HCEC 1CT (cell line): ENCODE measurements around the gene EVI5.

Experiments
- DNase-seq: peaks from one replicate; pipeline ENCODE4 v3.0.0-alpha.2; 2017

Gene EVI5

GRCh38 chr1:92505015-92505692 is 279.8 kb downstream of the EVI5 start:
- no peak for DNase-seq

GRCh38 chr1:92504291-92505014 is 280.5 kb downstream of the EVI5 start:
- DNase-seq = no peak

- DNase-seq = no peak
These were observed 281.0 kb downstream of the EVI5 start for GRCh38 chr1:92503926-92504285.

- no peak for DNase-seq
These were observed 281.6 kb downstream of the EVI5 start for GRCh38 chr1:92503043-92503925.

- DNase-seq = peak; percentile 50
These were observed 282.7 kb downstream of the EVI5 start for GRCh38 chr1:92502247-92502646.

GRCh38 chr1:92500552-92500951 is 284.4 kb downstream of the EVI5 start:
- no peak for DNase-seq

- DNase-seq = no peak
These were observed 289.4 kb downstream of the EVI5 start for GRCh38 chr1:92495392-92496063.

- no peak for DNase-seq
These were observed 290.3 kb downstream of the EVI5 start for GRCh38 chr1:92494485-92495141.

- DNase-seq = no peak
These were observed 291.8 kb downstream of the EVI5 start for GRCh38 chr1:92493139-92493538.

GRCh38 chr1:92488832-92489231 is 296.1 kb downstream of the EVI5 start:
- no peak for DNase-seq

- no peak for DNase-seq
These were observed 296.5 kb downstream of the EVI5 start for GRCh38 chr1:92488416-92488815.

GRCh38 chr1:92487078-92487605 is 297.8 kb downstream of the EVI5 start:
- DNase-seq = no peak

GRCh38 chr1:92486251-92487077 is 298.4 kb downstream of the EVI5 start, which contains the start of gene GFI1:
GFI1 (minus strand) TSS chr1:92486925; CDS start chr1:92483487, 3,438 bp downstream.
- no peak for DNase-seq

- DNase-seq = no peak
These were observed 299.3 kb downstream of the EVI5 start for GRCh38 chr1:92485381-92486250.

GRCh38 chr1:92484472-92485380 is 300.2 kb downstream of the EVI5 start:
- no peak for DNase-seq

GRCh38 chr1:92483610-92484471 is 301.1 kb downstream of the EVI5 start:
- no peak for DNase-seq

- DNase-seq = no peak
These were observed 302.0 kb downstream of the EVI5 start for GRCh38 chr1:92482665-92483609.
